NCI-H524 (cell line): ENCODE data around the gene CDO1.

ENCODE experiments used
- DNase-seq, 2 experiments: peaks; one replicate each; lab custom pipeline; 2025; lab: John Stamatoyannopoulos, UW

The CDO1 gene

DNA sequence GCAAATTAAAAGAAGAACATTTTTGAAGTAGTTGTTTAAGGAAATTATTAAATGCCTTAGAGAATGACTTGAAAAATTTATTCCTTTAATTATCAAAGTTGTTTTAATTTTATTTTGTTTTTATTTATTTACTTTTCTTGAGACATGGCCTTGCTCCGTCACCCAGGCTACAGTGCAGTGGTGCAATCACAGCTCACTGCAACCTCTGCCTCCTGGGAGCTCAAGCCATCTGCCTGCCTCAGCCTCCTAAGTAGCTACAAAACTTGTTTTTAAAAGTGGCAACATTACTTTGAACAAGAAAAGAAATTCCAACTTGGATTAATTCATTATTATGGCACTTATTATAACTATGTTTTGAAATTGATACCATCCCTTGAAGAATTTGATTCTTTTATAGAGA is 29.0 kb downstream of the CDO1 start:
- DNase-seq: no peak

DNA sequence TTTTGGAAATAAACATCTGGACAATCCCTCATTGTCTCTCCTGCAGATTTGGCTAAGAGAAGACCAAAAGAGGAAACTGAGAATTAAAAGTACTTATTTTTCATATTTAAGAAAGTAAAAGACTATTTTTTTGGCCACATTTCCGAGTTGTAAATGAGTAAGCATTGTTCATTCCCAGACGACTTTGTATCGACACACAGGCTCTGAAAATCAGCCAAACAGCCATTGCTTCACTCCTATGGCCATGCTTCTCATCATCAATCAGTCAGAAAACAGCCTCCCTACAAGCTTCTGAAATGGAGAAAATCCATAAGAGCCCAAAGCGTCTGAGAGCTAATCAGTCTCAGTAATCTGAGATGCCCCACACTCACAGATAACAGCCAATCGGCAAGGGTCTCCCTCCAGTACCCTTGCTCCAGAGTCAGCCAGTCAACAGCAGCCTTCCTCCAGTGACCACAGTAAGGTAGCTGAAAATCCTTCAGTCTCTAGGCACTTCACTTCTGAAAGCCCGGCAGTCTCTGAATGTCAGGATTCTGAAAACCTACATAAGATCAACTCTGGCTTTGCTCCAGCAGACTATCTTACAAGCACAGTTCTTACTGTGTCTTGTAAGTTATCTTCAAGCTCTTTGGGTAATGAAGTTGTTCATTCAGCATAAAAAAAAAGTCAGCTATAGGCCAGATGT is 30.9 kb downstream of the CDO1 start:
- DNase-seq: peak; percentile 11 to 52

DNA sequence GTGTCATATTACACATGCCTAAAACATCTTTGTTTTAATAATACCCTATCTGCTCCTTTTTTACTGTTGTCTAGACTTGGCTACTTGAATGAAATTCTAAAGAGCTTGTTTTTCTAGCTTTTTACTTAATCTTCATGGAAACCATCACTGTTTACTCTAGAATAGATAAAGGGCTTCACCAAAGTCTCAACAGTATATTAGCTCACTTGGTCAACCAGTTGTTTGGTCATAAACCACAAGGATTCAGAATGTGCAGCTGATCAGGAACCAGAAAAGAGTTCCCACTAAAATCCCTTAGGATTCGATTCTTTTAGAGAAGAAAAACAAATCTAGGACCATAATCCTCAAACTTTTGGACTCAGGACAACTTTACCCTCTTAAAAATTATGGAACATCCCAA is 38.0 kb downstream of the CDO1 start:
- DNase-seq: no peak

DNA sequence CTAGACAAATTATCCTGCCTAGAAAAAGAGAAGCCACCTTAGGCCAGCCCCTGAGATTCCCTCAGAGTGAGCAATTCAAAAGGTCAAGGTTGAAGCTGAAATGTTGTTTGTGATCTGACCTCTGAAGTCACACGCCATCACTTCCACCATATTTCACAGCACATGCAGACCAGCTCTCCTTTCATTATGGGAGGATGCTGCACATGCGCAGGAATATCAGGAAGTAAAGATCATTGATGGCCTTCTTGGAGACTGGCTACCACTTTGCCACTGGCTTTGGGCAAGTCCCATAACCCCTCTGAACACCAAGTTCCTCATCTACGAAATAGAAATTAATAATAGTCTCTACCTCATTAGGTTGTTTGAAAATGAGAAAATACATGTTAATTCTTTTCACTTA is 39.5 kb downstream of the CDO1 start:
- DNase-seq: no peak

DNA sequence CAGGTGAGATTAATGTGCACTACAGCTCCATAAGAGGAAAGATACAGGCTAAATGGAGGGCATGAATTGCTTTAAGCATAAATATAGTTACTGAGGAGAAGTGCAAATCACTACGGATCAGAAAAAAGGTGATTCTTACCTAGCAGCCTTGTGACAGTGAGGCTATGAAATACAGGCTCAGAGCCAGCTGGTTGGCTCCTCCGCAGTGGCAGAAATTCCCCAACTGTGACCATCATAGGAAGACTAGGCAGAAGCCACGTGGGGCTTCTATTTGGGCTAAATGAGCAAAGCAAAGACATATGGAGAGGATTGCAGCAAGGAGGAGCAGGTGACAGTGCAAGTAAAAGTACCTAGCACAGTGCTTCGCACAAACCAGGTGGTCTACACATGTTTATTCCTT is 40.5 kb downstream of the CDO1 start:
- DNase-seq: no peak

DNA sequence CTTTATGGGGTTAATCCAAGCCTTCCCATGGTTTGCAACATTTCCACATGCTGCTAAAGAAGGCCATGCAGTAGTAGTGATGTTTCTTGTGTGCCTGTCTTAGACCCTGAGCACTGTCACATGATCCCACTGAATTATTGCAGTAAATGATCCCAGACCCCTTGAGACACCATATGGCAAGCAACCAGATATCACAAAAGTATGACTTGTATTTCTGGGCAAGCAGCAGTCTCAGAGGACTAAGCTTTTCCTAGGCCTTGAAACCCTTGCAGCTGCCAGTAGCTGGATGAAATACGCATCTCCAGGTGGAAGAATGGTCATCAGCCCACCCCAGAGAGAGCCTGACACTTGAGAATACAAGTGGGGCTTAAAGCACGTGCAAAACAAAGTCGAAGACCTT is 41.8 kb downstream of the CDO1 start:
- DNase-seq: peak; percentile 86 to 96

DNA sequence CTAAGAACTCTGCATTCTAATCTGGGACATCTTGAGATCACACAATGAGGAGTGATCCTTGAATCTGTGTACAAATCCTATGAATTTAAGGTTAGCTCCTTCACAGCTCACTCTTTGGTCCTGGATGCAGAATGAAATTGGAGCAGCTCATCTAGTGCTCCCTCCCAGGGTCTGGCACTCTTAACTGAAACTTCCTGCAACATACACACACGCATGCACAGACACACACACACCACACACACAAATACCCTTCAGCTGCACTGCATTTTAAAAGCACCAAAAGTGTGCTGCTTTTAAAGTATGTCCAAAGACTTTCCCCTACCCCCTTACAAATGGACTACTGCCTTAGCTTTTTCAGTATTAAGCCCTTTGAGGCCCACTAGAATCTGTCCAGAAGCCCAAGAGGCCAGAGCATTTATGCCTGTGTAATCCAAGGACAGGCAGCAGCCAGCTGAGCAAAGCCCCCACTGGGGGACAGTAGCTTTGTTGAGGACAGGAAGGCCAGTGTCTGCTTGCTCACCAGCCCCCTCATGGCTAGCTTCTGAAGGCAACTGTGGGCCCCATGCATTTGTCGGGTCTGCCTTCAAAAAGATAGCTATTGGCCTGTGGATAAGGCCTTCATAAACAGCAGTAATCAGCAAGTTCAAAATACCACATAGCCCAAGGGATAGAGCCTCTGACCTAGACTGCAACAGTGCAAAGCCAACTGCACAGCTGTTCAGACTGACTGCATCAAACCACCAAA is 43.6 kb downstream of the CDO1 start:
- DNase-seq: no peak

DNA sequence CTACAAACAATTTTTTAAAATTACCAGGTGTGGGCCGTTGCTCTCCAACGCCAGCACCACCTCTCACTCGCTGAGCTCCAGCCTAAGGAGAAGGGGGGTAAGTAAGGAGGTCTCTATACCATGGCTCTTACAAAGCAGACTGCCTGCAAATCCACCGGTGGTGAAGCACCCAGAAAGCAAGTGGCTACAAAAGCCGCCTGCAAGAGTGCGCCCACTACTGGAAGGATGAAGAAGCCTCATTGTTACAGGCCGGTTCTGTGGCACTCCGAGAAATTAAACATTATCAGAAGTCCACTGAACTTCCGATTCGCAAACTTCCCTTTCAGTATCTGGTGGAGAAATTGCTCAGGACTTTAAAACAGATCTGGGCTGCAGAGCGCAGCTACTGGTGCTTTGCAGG is 46.0 kb downstream of the CDO1 start:
- DNase-seq: no peak

DNA sequence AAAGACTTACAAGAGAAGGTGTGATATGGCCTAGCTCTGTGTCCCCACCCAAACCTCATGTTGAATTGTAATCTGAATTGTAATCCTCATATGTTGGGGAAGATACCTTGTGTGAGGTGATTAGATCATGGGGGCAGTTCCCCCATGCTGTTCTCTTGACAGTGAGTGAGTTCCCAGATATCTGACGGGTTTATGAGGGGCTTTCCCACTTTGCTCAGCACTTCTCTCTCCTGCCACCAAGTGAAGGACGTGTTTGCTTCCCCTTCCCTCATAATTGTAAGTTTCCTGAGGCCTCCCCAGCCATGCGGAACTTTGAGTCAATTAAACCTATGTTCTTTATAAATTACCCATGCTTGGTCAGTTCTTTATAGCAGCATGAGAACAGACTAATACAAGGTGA is 49.0 kb downstream of the CDO1 start:
- DNase-seq: no peak

DNA sequence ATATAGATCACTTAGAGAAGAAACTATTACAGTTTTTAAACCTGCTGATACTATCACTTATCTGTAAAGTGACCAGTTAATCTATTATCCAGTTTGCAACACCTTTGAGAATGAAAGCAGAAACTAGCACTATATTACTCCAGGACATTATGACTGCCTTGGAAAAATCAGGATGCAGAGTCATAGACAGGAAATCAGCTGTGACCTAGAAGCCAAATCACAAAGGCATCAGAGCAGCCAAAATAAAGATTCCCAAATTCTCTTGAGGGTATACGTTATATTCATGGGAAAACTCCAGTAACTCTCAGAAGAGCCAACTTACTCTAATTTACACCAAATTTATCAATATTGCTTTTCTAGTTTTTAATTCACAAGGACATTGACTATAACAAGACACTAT is 49.9 kb downstream of the CDO1 start:
- no peak for DNase-seq

DNA sequence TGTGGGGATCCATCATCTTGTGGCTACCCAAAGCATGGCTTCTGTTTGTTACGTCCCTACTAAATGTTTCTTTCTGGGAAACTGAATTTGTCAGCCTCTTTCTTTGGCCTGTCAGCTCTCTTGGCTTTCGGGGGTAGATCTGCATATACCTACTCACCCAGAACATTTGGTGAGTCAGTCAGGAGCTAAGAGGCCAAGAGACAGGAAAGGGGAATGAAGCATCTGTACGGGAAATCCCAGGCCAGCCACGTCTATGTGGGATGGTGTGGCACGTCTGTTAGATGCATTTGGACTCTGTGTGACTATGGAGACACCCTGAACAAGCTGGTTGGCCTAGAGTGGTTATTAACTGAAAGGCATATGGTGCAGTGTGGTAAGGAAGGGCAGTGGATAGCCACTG is 58.1 kb downstream of the CDO1 start:
- DNase-seq: no peak

DNA sequence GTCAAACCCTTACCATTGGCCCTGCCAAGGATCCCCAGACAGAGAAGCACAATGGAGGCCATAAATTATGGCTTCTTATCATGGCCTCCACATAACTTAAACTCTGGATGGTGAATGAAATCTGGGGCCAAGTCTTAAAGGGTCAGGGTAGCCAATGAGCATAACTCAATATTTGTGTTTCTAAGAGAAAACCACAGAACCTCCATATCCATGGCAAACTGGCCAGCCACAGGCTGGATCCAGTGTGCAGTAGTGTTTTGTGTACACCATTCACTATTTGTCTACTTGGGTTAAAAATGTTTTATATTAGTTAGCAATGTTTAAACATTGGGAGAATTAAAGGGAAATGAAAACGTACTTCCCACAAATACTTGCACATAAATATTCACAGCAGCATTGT is 60.8 kb downstream of the CDO1 start:
- DNase-seq: no peak
